IPS-15b (cell line): Measurements from ENCODE around the gene BHLHE40.

ENCODE experiments used
- H3K27me3 ChIP-seq: one replicate; pipeline ENCODE4 v1.6.1; 2013; ENCODE audit warnings: low read length; ENCODE audit not compliant: control insufficient read depth, insufficient read depth
- H3K36me3 ChIP-seq: one replicate; pipeline ENCODE4 v1.6.1; 2013; ENCODE audit warnings: low read length; ENCODE audit not compliant: control insufficient read depth, insufficient read depth
- H3K4me1 ChIP-seq: one replicate; pipeline ENCODE4 v1.6.1; 2013; ENCODE audit warnings: mild to moderate bottlenecking, low read length; ENCODE audit not compliant: control insufficient read depth, insufficient read depth
- H3K4me3 ChIP-seq: one replicate; pipeline ENCODE4 v1.5.1; 2013; ENCODE audit warnings: low read depth, low read length
- H3K9ac ChIP-seq: one replicate; pipeline ENCODE4 v1.6.1; 2013; ENCODE audit warnings: low read depth, mild to moderate bottlenecking, low read length
- H3K9me3 ChIP-seq: one replicate; pipeline ENCODE4 v1.6.1; 2013; ENCODE audit warnings: mild to moderate bottlenecking, low read length; ENCODE audit not compliant: control insufficient read depth, insufficient read depth

The BHLHE40 gene

GRCh38 chr3:4980229-4981203 is 1.3 kb downstream of the BHLHE40 start:
- H3K4me1 ChIP-seq, result peaks cover 6% of the 10 kb centered on the region
- H3K9me3 ChIP-seq, result no peaks in the 10 kb centered on the region
- H3K4me3 ChIP-seq, result peak overlapping the region; percentile 85
- H3K27me3 ChIP-seq, result peaks cover 48% of the 10 kb centered on the region
- H3K36me3 ChIP-seq, result peaks cover 6% of the 10 kb centered on the region
- H3K9ac ChIP-seq, result peak overlapping the region; percentile 73

GRCh38 chr3:4981294-4981664 is 2.0 kb downstream of the BHLHE40 start:
- peaks cover 6% of the 10 kb centered on the region for H3K36me3 ChIP-seq
- no peak overlapping the region for H3K9ac ChIP-seq
- H3K27me3 ChIP-seq, result peaks cover 55% of the 10 kb centered on the region
- peak overlapping the region; percentile 13 for H3K4me3 ChIP-seq
- peaks cover 11% of the 10 kb centered on the region for H3K4me1 ChIP-seq
- H3K9me3 ChIP-seq, result no peaks in the 10 kb centered on the region

- Histone ChIP-seq H3K4me3 (peak overlapping the region; percentile 13), H3K9ac (no peak overlapping the region), H3K9me3 (no peaks in the 10 kb centered on the region), H3K27me3 (peaks cover 51% of the 10 kb centered on the region), H3K4me1 (peaks cover 11% of the 10 kb centered on the region), H3K36me3 (peaks cover 6% of the 10 kb centered on the region)
These were observed 2.6 kb downstream of the BHLHE40 start for GRCh38 chr3:4981665-4982494.

- Histone ChIP-seq H3K9ac (no peak overlapping the region), H3K4me3 (peak overlapping the region; percentile 24), H3K9me3 (no peaks in the 10 kb centered on the region), H3K4me1 (peaks cover 8% of the 10 kb centered on the region), H3K27me3 (peaks cover 49% of the 10 kb centered on the region), H3K36me3 (peaks cover 6% of the 10 kb centered on the region)
These were observed 3.8 kb downstream of the BHLHE40 start for GRCh38 chr3:4982773-4983738.

- H3K36me3 ChIP-seq, result peaks cover 6% of the 10 kb centered on the region
- no peak overlapping the region for H3K9ac ChIP-seq
- H3K27me3 ChIP-seq, result peaks cover 49% of the 10 kb centered on the region
- H3K9me3 ChIP-seq, result no peaks in the 10 kb centered on the region
- H3K4me1 ChIP-seq, result peaks cover 8% of the 10 kb centered on the region
- peak overlapping the region; percentile 24 for H3K4me3 ChIP-seq
These were observed 4.7 kb downstream of the BHLHE40 start for GRCh38 chr3:4983739-4984510.

GRCh38 chr3:4984511-4984864 is 5.3 kb downstream of the BHLHE40 start:
- no peak overlapping the region for H3K4me3 ChIP-seq
- peaks cover 6% of the 10 kb centered on the region for H3K36me3 ChIP-seq
- no peak overlapping the region for H3K9ac ChIP-seq
- H3K9me3 ChIP-seq, result no peaks in the 10 kb centered on the region
- H3K4me1 ChIP-seq, result peaks cover 8% of the 10 kb centered on the region
- H3K27me3 ChIP-seq, result peaks cover 49% of the 10 kb centered on the region

- Histone ChIP-seq H3K9ac (no peak overlapping the region), H3K27me3 (peaks cover 42% of the 10 kb centered on the region), H3K4me3 (no peak overlapping the region), H3K36me3 (peaks cover 6% of the 10 kb centered on the region), H3K9me3 (no peaks in the 10 kb centered on the region), H3K4me1 (peaks cover 8% of the 10 kb centered on the region)
These were observed 6.3 kb downstream of the BHLHE40 start for GRCh38 chr3:4985330-4986174.

- H3K27me3 ChIP-seq, result peaks cover 40% of the 10 kb centered on the region
- H3K9ac ChIP-seq, result no peak overlapping the region
- H3K4me3 ChIP-seq, result peak overlapping the region; percentile 52
- H3K36me3 ChIP-seq, result peaks cover 6% of the 10 kb centered on the region
- H3K9me3 ChIP-seq, result no peaks in the 10 kb centered on the region
- peaks cover 8% of the 10 kb centered on the region for H3K4me1 ChIP-seq
These were observed 7.0 kb downstream of the BHLHE40 start for GRCh38 chr3:4986175-4986781.

- H3K4me3 ChIP-seq, result peak overlapping the region; percentile 52
- peaks cover 33% of the 10 kb centered on the region for H3K27me3 ChIP-seq
- peaks cover 5% of the 10 kb centered on the region for H3K4me1 ChIP-seq
- H3K9me3 ChIP-seq, result no peaks in the 10 kb centered on the region
- H3K36me3 ChIP-seq, result peaks cover 4% of the 10 kb centered on the region
- no peak overlapping the region for H3K9ac ChIP-seq
These were observed 7.7 kb downstream of the BHLHE40 start for GRCh38 chr3:4986782-4987537.
